GM18907 (cell line): ENCODE results near the gene RAB19.
"Not testable (repeated sequence)": the region's sequence is repeated elsewhere in the genome, so short reads cannot be mapped to it uniquely, and the experiment has no call there.

Experiments
- ATAC-seq: cut with Tn5 transposase; IDR thresholded peaks from one replicate; pipeline ENCODE4 v1.9.1; 2021; ENCODE audit warnings: mild to moderate bottlenecking, moderate library complexity; ENCODE audit not compliant: unreplicated experiment

RAB19 gene

DNA sequence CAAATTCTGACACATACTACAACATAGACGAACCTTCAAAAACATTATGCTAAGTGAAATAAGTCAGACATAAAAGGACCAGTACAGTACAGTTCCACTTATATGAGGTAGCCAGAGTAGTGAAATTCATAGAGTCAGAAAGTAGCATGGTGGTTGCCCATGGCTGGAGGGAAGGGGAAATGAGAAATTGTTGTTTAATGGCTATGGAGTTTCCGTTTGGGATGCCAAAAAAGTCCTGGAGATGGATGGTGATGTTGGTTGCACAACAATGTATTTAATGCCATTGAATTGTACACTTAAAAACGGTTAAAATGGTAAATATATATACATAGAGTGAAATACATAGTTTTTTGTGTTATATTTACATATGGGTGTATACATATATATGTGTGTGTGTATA is 3.5 kb upstream of the RAB19 start:
- no peak for ATAC-seq

GRCh38 chr7:140402178-140402835 is 1.6 kb upstream of the RAB19 start:
- ATAC-seq: no peak

GRCh38 chr7:140404565-140405065 is 757 bp downstream of the RAB19 start:
- no peak for ATAC-seq

- ATAC-seq: no peak
Measured at GRCh38 chr7:140415361-140415760, 11.5 kb downstream of the RAB19 start.

GRCh38 chr7:140415816-140416215 is 12.0 kb downstream of the RAB19 start:
- ATAC-seq: not testable (repeated sequence)

GRCh38 chr7:140416560-140416959 is 12.7 kb downstream of the RAB19 start:
- no peak for ATAC-seq

DNA sequence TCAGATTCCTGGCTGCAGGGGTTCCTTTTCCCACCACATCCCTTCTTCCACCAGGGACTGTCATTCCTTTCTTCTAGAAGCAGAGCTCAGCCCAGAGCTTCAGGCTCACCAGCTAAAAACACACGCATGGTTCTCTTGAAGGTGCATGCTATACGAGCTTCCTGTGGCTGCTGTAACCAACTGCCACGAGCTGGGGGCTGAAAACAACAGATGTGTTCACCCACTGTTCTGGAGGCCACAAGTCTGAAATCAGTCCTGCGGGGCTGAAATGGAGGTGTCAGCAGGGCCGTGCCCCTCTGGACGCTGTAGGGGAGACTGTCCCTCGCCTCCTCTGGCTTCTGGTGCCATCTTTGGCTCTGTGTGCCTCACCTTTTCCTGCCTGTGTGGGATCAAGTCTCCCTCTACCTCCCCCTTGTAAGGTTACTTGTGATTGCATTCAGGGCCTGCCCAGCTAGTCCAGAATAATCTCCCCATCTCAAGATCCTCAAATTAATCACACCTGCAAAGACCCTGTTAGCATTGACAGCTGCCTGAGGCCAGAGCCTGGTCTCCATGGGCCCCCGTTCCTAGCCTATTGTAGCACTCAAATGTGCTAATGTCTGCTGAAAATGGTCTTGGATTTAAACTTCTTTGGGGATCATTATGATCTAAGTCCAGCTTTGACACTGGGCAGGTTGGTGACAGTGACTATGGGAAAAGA is 13.7 kb downstream of the RAB19 start:
- ATAC-seq: no peak

DNA sequence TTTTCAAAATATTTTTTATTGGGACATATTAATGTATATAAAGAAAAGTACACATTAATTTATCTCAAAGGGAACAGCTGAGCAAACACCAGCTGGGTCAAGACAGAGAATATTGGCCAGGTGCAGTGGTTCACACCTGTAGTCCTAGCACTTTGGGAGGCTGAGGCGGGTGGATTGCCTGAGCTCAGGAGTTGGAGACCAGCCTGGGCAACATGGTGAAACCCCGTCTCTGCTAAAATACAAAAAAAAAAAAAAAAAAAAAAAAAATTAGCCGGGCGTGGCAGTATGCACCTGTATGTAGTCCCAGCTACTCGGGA is 14.3 kb downstream of the RAB19 start:
- ATAC-seq: not testable (repeated sequence)

- ATAC-seq: no peak
Measured at GRCh38 chr7:140418653-140419052, 14.8 kb downstream of the RAB19 start.

DNA sequence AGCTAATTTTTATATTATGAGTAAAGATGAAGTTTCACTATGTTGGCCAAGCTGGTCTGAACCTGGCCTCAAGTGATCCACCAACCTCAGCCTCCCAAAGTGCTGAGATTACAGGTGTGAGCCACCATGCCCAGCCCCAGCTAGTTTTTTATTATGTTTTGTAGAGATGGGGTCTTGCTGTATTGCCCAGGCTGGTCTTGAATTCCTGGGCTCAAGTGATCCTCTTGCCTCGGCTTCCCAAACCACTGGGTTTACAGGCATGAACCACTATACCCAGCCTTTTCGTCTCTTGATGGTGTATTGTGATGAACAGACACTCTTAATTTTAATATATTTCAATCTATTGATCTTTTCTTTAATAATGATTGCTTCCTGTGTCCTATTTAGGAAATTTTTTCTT is 17.7 kb downstream of the RAB19 start:
- ATAC-seq: no peak

- no peak for ATAC-seq
Measured at GRCh38 chr7:140423501-140423900, 19.6 kb downstream of the RAB19 start.

DNA sequence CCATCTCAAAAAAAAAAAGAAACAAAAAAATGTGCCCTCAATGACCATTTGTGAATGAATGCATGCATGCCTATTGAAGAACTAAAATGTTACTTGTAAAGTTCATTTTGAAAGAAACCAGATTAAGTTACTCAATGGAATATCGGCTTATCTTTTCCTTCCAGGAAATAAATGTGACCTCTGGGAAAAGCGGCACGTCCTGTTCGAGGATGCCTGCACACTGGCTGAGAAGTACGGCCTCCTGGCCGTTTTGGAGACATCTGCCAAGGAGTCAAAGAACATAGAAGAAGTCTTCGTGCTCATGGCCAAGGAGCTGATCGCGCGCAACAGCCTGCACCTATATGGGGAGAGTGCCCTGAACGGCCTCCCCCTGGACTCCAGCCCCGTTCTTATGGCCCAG is 21.9 kb downstream of the RAB19 start:
- no peak for ATAC-seq

- ATAC-seq: no peak
Measured at GRCh38 chr7:140426130-140426529, 22.3 kb downstream of the RAB19 start.

GRCh38 chr7:140433396-140433795 is 29.5 kb downstream of the RAB19 start:
- ATAC-seq: no peak

DNA sequence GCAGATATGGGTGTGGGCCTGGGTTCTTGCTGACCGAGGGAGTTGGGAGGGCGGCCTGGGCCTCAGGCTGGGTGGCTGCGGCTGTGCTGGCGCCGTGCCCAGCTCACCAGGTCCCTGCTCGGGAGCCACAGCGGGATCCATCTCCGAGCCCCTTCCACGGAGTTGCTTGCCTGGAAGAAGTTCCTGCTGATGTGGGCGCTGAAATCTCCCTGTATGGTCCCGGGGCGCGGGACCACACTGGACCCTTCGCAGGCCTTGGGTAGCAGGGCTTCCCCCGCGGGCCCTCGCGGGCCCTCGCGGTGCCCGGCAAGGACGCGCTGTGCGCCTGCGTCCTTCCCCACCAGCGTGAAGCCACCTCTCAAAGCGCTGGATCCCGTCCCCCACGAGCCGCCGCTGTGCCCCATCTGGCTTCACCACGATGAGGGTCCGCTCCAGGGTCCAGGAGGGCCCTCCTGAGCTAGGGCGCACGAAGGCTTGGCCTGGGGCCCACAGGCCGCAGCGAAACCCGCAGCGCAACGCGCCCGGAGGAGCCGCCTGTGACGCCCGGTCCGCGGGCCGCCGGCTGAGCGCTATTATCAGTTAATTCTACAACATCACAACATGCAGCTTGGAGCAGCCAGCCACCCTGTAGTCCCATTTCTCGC is 31.5 kb downstream of the RAB19 start:
- no peak for ATAC-seq

DNA sequence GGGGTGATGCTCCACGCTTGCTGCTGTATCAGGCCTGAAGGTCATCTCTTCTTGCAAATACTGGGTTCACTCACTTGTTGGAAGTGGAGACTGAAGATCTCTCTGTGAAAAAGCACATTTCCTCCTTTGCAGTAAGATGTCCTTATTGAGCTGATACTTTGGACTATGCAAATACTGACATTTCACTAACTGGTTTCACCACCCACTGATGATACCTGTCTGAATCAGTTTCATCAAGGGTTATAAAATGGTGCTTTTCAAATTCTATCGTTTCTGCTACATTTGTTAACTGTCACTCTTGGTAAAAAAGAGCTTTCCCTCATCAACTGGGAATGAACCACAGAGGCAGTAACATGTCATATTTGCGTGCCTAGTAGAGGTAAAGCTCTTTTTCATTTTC is 35.5 kb downstream of the RAB19 start:
- ATAC-seq: no peak

DNA sequence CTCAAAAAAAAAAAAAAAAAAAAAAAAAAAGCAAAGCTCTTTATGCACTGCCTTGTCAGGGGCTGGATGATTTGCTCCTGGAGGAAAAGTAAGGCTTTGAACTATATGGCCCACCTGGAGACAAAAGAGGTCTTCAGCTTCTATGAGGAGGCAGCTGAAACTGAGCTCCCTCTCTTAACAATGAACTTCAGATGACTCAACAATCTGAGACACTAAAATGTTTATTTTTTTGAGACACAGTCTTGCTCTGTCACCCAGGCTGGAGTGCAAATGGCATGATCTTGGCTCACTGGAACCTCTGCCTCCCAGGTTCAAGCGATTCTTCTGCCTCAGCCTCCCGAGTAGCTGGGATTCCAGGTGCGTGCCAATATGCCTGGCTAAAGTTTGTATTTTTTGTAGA is 36.7 kb downstream of the RAB19 start:
- ATAC-seq: no peak

DNA sequence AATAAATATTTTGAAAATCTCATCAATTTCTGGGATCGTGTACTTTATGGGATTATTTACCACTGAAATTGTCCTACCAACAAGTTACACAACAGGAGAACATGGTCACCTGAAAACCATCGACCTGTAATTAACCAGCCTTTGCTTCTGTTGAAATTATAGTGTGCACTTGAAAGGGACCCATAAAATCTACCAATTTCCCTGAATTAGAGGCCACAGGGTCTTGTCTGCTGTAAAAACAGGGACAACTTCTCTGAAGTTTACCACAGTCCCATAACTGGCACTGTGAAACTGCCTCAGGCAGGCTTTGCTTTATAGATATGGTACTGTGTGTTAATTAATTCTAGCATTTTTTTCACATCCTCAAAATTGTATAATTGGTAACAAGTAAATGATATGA is 37.7 kb downstream of the RAB19 start:
- ATAC-seq: no peak

DNA sequence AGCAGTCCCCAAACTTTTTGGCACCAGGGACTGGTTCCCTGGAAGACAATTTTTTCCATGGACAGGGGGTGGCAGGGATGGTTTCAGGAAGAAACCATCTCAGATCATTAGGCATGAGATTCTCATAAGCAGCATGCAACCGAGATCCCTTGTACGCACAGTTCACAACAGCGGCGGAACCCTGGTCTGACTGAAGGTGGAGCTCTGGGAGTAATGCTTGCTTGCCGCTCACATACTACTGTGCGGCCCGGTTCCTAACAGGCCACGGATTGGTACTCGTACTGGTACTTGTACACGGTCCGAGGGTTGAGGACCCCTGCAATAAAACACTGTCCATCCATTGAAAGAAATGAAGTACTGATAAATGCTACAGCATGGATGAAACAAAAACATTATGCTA is 42.6 kb downstream of the RAB19 start:
- ATAC-seq: no peak

DNA sequence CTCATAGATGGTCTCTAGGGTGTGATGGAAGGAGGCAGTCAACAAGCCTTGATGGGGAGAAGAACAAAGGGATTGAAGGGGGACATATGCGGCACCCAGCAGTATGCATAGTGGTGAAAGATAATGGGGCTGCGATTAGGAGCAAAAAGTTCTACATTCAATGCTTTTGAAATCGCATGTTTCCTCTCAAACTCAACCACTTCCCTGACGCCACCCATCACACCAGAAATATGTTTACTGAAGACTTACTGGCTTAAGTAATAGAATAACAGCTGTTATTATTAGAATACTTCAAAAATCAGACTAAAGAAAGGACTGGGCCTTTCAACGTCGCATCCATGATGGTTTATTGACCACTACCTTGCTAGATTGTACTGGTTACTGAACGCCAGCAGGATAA is 44.0 kb downstream of the RAB19 start:
- ATAC-seq: no peak

GRCh38 chr7:140448781-140449480 is 45.1 kb downstream of the RAB19 start:
- no peak for ATAC-seq

GRCh38 chr7:140451716-140452115 is 47.9 kb downstream of the RAB19 start:
- no peak for ATAC-seq
